Measurements from ENCODE around the gene TBCK.

- TF ChIP-seq, protein P1, sequence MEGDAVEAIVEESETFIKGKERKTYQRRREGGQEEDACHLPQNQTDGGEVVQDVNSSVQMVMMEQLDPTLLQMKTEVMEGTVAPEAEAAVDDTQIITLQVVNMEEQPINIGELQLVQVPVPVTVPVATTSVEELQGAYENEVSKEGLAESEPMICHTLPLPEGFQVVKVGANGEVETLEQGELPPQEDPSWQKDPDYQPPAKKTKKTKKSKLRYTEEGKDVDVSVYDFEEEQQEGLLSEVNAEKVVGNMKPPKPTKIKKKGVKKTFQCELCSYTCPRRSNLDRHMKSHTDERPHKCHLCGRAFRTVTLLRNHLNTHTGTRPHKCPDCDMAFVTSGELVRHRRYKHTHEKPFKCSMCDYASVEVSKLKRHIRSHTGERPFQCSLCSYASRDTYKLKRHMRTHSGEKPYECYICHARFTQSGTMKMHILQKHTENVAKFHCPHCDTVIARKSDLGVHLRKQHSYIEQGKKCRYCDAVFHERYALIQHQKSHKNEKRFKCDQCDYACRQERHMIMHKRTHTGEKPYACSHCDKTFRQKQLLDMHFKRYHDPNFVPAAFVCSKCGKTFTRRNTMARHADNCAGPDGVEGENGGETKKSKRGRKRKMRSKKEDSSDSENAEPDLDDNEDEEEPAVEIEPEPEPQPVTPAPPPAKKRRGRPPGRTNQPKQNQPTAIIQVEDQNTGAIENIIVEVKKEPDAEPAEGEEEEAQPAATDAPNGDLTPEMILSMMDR (IDR thresholded peaks at IDR 0.05; ENCODE audit: low read length), result no peak
- TF ChIP-seq EZH2 (IDR thresholded peaks at IDR 0.05; ENCODE audit: borderline replicate concordance, low read length), result no peak
Measured at GRCh38 chr4:106021737-106022410, 294.1 kb downstream of the TBCK start.
